Breast epithelium (tissue), 3 donors: ENCODE measurements around the gene SLC6A19.

ENCODE experiments used
- CTCF ChIP-seq, 3 donors: fragments of 450-650 bp; IDR thresholded peaks; one replicate each; pipeline ENCODE4 v1.5.1; 2016 to 2017; ENCODE audit warnings: antibody characterized with exemption in 3 of 3, mild to moderate bottlenecking in 3 of 3, moderate library complexity in 3 of 3
- POLR2A ChIP-seq: fragments of 450-650 bp; IDR thresholded peaks from one replicate; pipeline ENCODE4 v1.6.1; 2016; ENCODE audit warnings: antibody characterized with exemption, mild to moderate bottlenecking, moderate library complexity

DNA sequence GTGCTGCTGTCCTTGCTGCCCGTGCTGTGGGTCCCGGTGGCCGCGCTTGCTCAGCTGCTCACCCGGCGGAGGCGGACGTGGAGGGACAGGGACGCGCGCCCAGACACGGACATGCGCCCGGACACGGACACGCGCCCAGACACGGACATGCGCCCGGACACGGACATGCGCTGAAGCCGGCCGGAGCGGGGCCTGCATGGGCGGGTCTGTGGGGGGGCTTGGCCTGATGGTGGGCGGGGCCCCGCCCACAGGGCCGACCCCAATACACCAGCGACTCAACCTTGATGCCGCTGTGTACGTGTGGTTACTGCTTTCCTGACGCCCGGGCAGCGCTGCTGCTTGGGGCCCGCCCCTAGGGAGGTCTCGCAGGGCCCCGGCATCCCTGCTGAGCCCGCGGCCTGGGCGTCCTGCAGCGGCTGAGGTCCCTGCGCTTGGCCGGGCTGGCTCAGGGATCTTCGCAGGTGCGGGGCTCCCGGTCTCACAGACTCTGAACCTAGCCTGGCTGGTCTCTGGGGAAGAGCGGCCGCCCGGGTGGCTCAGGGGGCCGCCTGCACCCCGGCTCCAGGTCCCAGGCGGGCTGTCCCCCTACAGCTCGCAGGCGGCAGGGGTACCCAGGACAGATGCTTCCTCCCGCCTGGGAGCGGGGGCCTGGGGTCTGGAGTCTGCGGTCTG lies 44.6 kb downstream of the SLC6A19 start:
- TF ChIP-seq POLR2A (no peak), CTCF (IDR thresholded peaks at IDR 0.05) (no peak)
